Left lung (tissue), 10 donors: ENCODE measurements around the gene FILIP1L. TPM values are rescaled to one million over a fixed set of nuclear protein-coding genes. Genes with fewer than 3 reads are reported as not detected.
A peak's percentile ranks its signal among the peaks of the same experiment; 100 is the strongest.

ENCODE experiments used
- ATAC-seq: fragments of 200-7000 bp; cut with Tn5 transposase; one replicate; pipeline ENCODE4 v1.9.1; 2020; ENCODE audit warnings: moderate library complexity
- DNase-seq, 4 donors: peaks; one replicate each; pipeline ENCODE4 v3.0.0-alpha.2; 2013 to 2020
- H3K27ac ChIP-seq, 2 donors: fragments of 200-600 bp; sonication (generic) in 1 of 2; one replicate each; pipeline versions ENCODE4 v1.5.0 to v1.8.0; 2020 to 2021
- H3K27me3 ChIP-seq, 2 donors: fragments of 200-600 bp; sonication (generic) in 1 of 2; one replicate each; pipeline versions ENCODE4 v1.5.0 to v1.8.0; 2020 to 2021
- H3K36me3 ChIP-seq, 2 donors: fragments of 200-600 bp; sonication (generic) in 1 of 2; one replicate each; pipeline versions ENCODE4 v1.5.0 to v1.8.0; 2020 to 2021
- H3K4me1 ChIP-seq, 2 donors: fragments of 200-600 bp; one replicate each; pipeline ENCODE4 v1.8.0; 2021
- H3K4me3 ChIP-seq, 2 donors: fragments of 200-600 bp; sonication (generic) in 1 of 2; one replicate each; pipeline versions ENCODE4 v1.5.0 to v1.8.0; 2020 to 2021; ENCODE audit warnings: mild to moderate bottlenecking in 1 of 2
- H3K9me3 ChIP-seq, 2 donors: fragments of 200-600 bp; sonication (generic) in 1 of 2; one replicate each; pipeline versions ENCODE4 v1.5.0 to v1.8.0; 2020 to 2021
- CTCF ChIP-seq, 2 donors: fragments of 200-600 bp; sonication (generic) in 1 of 2; IDR thresholded peaks; one replicate each; pipeline versions ENCODE4 v1.5.0 to v1.8.0; 2021; ENCODE audit warnings: antibody characterized with exemption in 2 of 2
- intact Hi-C, 2 donors: fragments of 100-400 bp; cut with DNase I; formaldehyde crosslinking; loops; one replicate each; pipeline versions ENCODE4 v1.11.2 to v1.14.2; 2022
- polyA plus RNA-seq, 6 donors: library from polyadenylated mRNA; unstranded; fragments of 120-200 nt; gene quantifications; one replicate each; pipeline ENCODE4 v1.2.1, GENCODE V29; 2013; ENCODE audit not compliant: insufficient read length in 6 of 6
- total RNA-seq, 2 donors: library from RNA; stranded (reverse); fragmentation: NEBNext Ultra II Directional; extraction: Animal tissue kit (Norgen Biotek cat#: 25700); gene quantifications; one replicate each; pipeline ENCODE4 v1.2.1, GENCODE V29; 2021
- donor health status: DM: no; HTN: yes; CAD: no.
- donor health status: DM: no; HTN: no; CAD: no.

FILIP1L gene
- total and polyA plus RNA-seq, 8 donors: 10.6 to 68.9 (median 14.8) TPM

- intact Hi-C loops: no loop called here
- H3K4me1 ChIP-seq: peaks cover 0 to 14% of the 10 kb centered on the region in 2 donors
- H3K36me3 ChIP-seq: no peaks in the 10 kb centered on the region
- no peak overlapping the region for H3K4me3 ChIP-seq
- no peaks in the 10 kb centered on the region for H3K9me3 ChIP-seq
- H3K27me3 ChIP-seq: no peaks in the 10 kb centered on the region
- H3K27ac ChIP-seq: no peak overlapping the region
- ATAC-seq: no peak
- no peak for DNase-seq
- TF ChIP-seq CTCF (IDR thresholded peaks at IDR 0.05): no peak
Measured at GRCh38 chr3:100080573-100080972, 33.7 kb downstream of the FILIP1L start.

GRCh38 chr3:100079328-100079727 is 35.0 kb downstream of the FILIP1L start:
- DNase-seq: no peak
- H3K27me3 ChIP-seq: no peaks in the 10 kb centered on the region
- no peaks in the 10 kb centered on the region for H3K9me3 ChIP-seq
- intact Hi-C loops: no loop called here
- no peaks in the 10 kb centered on the region for H3K36me3 ChIP-seq
- H3K27ac ChIP-seq: no peak overlapping the region
- H3K4me3 ChIP-seq: no peak overlapping the region
- ATAC-seq: no peak
- H3K4me1 ChIP-seq: peaks cover 0 to 17% of the 10 kb centered on the region in 2 donors
- no peak for TF ChIP-seq CTCF (IDR thresholded peaks at IDR 0.05)

GRCh38 chr3:100076731-100077529 is 37.4 kb downstream of the FILIP1L start:
- ATAC-seq (no peak), DNase-seq (no peak)
- peak overlapping the region in 1 of 2 donors; percentile 28 for H3K27ac ChIP-seq
- H3K4me1 ChIP-seq: peaks cover 0 to 35% of the 10 kb centered on the region in 2 donors
- no peaks in the 10 kb centered on the region for H3K36me3 ChIP-seq
- intact Hi-C loops: no loop called here
- no peak for TF ChIP-seq CTCF (IDR thresholded peaks at IDR 0.05)
- H3K27me3 ChIP-seq: no peaks in the 10 kb centered on the region
- H3K4me3 ChIP-seq: no peak overlapping the region
- H3K9me3 ChIP-seq: no peaks in the 10 kb centered on the region

- Histone ChIP-seq H3K4me3 (no peak overlapping the region), H3K36me3 (no peaks in the 10 kb centered on the region), H3K9me3 (no peaks in the 10 kb centered on the region), H3K27ac (peak overlapping the region in 1 of 2 donors; percentile 28), H3K27me3 (no peaks in the 10 kb centered on the region), H3K4me1 (peaks cover 0 to 36% of the 10 kb centered on the region in 2 donors)
- intact Hi-C loops: no loop called here
- no peak for TF ChIP-seq CTCF (IDR thresholded peaks at IDR 0.05)
- no peak for DNase-seq
- ATAC-seq: no peak
Measured at GRCh38 chr3:100075851-100076730, 38.2 kb downstream of the FILIP1L start.

GRCh38 chr3:100075196-100075595 is 39.1 kb downstream of the FILIP1L start:
- H3K27me3 ChIP-seq: no peaks in the 10 kb centered on the region
- peaks cover 0 to 36% of the 10 kb centered on the region in 2 donors for H3K4me1 ChIP-seq
- H3K36me3 ChIP-seq: no peaks in the 10 kb centered on the region
- no peaks in the 10 kb centered on the region for H3K9me3 ChIP-seq
- TF ChIP-seq CTCF (IDR thresholded peaks at IDR 0.05): no peak
- no peak for ATAC-seq
- DNase-seq: no peak
- H3K27ac ChIP-seq: no peak overlapping the region
- intact Hi-C loops: no loop called here
- no peak overlapping the region for H3K4me3 ChIP-seq
